ENCODE results near the gene CLCN1. TPM values are rescaled to one million over a fixed set of nuclear protein-coding genes. Genes with fewer than 3 reads are reported as not detected.
A peak's percentile ranks its signal among the peaks of the same experiment; 100 is the strongest.

The CLCN1 gene
- total and polyA plus RNA-seq, 2 donors (not counting 3 experiments of a cell fraction or from before 2014, with no cell fraction given), result not detected

DNA sequence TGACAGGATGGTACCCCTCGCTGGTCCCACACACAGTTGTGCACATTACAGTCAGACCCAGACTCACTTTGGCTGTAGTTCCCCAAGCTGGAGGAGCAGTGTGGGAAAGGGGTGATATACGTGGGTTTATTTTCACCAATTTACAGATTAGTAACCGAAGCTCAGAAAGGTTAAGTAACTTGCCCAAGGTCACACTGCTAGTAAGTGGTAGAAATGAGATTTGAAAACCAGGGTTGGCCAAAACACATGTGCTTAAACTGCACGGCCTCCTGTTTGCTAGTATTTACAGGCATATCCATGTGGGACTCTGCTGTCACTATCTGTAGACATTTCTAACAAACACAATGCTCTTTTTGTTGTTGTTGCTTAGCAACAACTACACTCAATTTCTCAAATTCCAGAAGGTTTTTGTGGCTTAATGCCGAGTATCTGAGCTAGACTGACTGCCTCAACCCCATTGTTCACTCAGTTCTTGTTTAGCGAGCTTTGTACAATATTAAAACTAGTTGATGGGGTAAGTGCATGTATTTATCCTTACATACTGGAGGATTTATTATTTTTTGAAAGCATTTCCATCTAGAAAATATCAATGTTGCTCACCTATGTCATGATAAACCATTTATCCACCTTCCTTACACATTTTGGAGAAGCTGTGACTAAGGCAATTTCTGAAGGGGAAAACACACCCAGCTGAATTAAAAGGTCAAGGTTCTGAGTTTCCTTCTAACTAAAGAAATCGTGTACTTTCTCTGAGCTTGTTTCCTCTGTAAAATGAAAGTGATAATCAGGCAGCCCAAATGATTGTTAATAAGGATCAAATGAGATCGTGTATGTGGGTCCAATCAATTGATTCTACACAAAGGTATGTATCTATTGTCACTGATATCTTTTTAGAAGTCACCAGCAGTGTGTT, 36.5 kb upstream of the CLCN1 start:
- Histone ChIP-seq H3K4me2 (ENCODE audit: insufficient read depth, low read length) (peak overlapping the region; percentile 36), H2AFZ (ENCODE audit: low read depth, low read length) (peak overlapping the region; percentile 31), H3K9me3 (replicated peaks; ENCODE audit: control insufficient read depth, insufficient read depth, low read length) (no peaks in the 10 kb centered on the region), H3K27me3 (ENCODE audit: control insufficient read depth in 2 of 2, insufficient read depth in 2 of 2, low read length in 2 of 2) (no peaks in the 10 kb centered on the region), H3K79me2 (ENCODE audit: control insufficient read depth, insufficient read depth, low read length) (no peaks in the 10 kb centered on the region), H3K4me1 (ENCODE audit: control insufficient read depth, extremely low read depth, insufficient read depth, low read length) (peaks cover 7% of the 10 kb centered on the region), H3K27ac (ENCODE audit: insufficient read depth, low read depth, low read length) (peak overlapping the region; percentile 34), H3K4me3 (replicated peaks in 1 of 3; ENCODE audit: insufficient read depth in 1 of 3, low read depth in 1 of 3, low read length in 3 of 3) (no peak overlapping the region), H3K9ac (replicated peaks; ENCODE audit: extremely low read depth, insufficient read depth, low read length) (peak overlapping the region; percentile 5), H3K36me3 (ENCODE audit: control insufficient read depth in 2 of 2, extremely low read depth in 1 of 2, insufficient read depth in 2 of 2, low read length in 2 of 2) (no peaks in the 10 kb centered on the region), H3K9me1 (replicated peaks; ENCODE audit: control insufficient read depth, extremely low read depth, insufficient read depth, low read length) (no peaks in the 10 kb centered on the region), H4K20me1 (replicated peaks; ENCODE audit: control insufficient read depth, extremely low read depth, insufficient read depth, low read length) (no peaks in the 10 kb centered on the region)
- dilution Hi-C loops (cut with MboI; ENCODE audit: extremely low pct_ligation_motif_present, low sequenced_read_pairs) (no loop called here), intact Hi-C loops (cut with micrococcal nuclease) (loop anchor here (1.0 kb wide), 1 partner anchor 16 kb away; the partner anchor contains the start of gene GSTK1)
- CTCF ChIA-PET, result interaction anchor here (0.9 to 2.0 kb wide), 12 partner anchors 9 to 93 kb away, joined by 3 to 10 read pairs (median 4); partner anchors contain the start of genes CASP2 and GSTK1
- POLR2A ChIA-PET, result interaction anchor here (0.7 to 2.1 kb wide), 4 partner anchors 9 to 219 kb away, joined by 3 to 5 read pairs (median 3); partner anchors contain the start of genes CASP2 and GSTK1
- no peak for TF ChIP-seq CTCF (IDR thresholded peaks at IDR 0.05; ENCODE audit: extremely low read depth in 1 of 2, insufficient read depth in 1 of 2, low read depth in 1 of 2, low read length in 2 of 2)
- TF ChIP-seq, protein P1, sequence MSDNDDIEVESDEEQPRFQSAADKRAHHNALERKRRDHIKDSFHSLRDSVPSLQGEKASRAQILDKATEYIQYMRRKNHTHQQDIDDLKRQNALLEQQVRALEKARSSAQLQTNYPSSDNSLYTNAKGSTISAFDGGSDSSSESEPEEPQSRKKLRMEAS (IDR thresholded peaks at IDR 0.05; ENCODE audit: insufficient read depth, insufficient read length), result peak; percentile 35
- DNase-seq (ENCODE audit: low read depth, low spot score), result peak; percentile 83
- no TSS peak for BruUV-seq (replicated peaks)
- FAIRE-seq, result peak; percentile 59
